Motor neuron (in vitro differentiated cells): ENCODE data around the gene DEFB131B. TPM values are rescaled to one million over a fixed set of nuclear protein-coding genes. Genes with fewer than 3 reads are reported as not detected.
"Not testable (repeated sequence)": the region's sequence is repeated elsewhere in the genome, so short reads cannot be mapped to it uniquely, and the experiment has no call there.

Experiments used
- ATAC-seq, 8 experiments: fragments of 200-7000 bp; cut with Tn5 transposase; replicated peaks in 6 of 8; 2 replicates each; pipeline ENCODE4 v1.8.0; 2021; ENCODE audit warnings: mild to moderate bottlenecking in 8 of 8, moderate library complexity in 8 of 8
- H3K27ac ChIP-seq, 2 donors: fragments of 250-450 bp; sonication (Bioruptor Pico); 2 replicates each; pipeline ENCODE4 v1.9.0; 2021; ENCODE audit warnings: antibody characterized with exemption in 2 of 2, mild to moderate bottlenecking in 2 of 2, moderate library complexity in 1 of 2
- H3K4me1 ChIP-seq, 2 donors: fragments of 250-450 bp; sonication (Bioruptor Pico); replicated peaks in 1 of 2; 2 replicates each; pipeline ENCODE4 v1.6.1; 2021; ENCODE audit warnings: antibody characterized with exemption in 2 of 2, mild to moderate bottlenecking in 2 of 2, moderate library complexity in 1 of 2
- H3K4me3 ChIP-seq, 5 donors: fragments of 250-450 bp; sonication (Bioruptor Pico); 2 replicates each; pipeline ENCODE4 v1.9.0; 2021; ENCODE audit warnings: antibody characterized with exemption in 5 of 5, mild to moderate bottlenecking in 5 of 5, moderate library complexity in 4 of 5
- WGBS, 10 experiments: fragments of 450-650 bp; shearing (Covaris generic); methylation state at CpG; one replicate each; pipeline ENCODE4 v1.0.0; 2022; 5-methylcytosine and 5-hydroxymethylcytosine counted together
- in situ Hi-C, 9 experiments: fragments of 400-800 bp; cut with MboI; loops; one replicate each; pipeline ENCODE4 v1.15.0; 2021; ENCODE audit warnings: low sequenced_read_pairs in 9 of 9, low pct_unique_long_range_greater_than_20kb in 2 of 9; ENCODE audit not compliant: unreplicated experiment in 9 of 9
- total RNA-seq, 8 experiments: library from RNA; unstranded; fragments of 300-600 nt; gene quantifications; 2 replicates each; pipeline versions ENCODE4 v1.2.3 to v1.2.4, GENCODE V29; 2022

The DEFB131B gene, protein sequence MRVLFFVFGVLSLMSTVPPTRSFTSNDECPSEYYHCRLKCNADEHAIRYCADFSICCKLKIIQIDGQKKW
- not detected for total RNA-seq

DNA sequence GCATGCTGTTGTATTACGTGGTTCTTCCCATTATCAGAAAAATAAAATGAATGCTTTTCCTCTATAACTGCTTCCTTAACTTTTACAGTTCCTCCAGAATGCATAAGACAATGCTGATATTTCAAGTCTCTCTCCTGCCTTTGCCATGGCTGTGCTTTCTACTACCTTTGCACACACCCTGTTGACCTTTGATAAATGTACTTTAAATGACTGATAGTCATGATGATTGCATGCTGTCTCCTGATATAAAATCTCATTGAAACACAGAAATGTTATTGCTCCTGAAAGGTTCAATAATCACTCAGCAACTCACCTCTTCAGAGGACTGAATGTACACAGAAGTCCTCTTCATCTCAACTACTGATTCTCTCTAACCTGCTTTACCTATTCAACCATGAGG lies at the start of gene DEFB131B:
DEFB131B (plus strand) TSS at position 395 of the 400 bp plus-strand sequence; CDS start at position 395, 0 bp downstream.
- 56 to 100% (median 88%) methylated on average over 1 of the region's 1 CpG for WGBS, 10 experiments
- H3K4me3 ChIP-seq, ATAC-seq, H3K4me1 ChIP-seq, H3K27ac ChIP-seq, in situ Hi-C loops: not testable (repeated sequence)

DNA sequence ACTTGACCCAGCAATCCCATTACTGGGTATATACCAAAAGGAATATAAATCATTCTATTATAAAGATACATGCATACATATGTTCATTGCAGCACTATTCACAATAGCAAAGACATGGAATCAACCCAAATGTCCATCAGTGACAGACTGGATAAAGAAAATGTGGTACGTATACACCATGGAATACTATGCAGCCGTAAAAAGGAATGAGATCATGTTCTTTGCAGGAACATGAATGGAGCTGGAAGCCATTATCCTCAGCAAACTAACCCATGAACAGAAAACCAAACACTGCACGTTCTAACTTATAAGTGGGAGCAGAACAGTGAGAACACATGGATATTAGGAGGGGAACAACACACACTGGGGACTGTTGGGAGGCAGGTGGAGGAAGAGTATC lies 49.0 kb upstream of the DEFB131B start:
- H3K4me3 ChIP-seq, ATAC-seq, H3K27ac ChIP-seq, in situ Hi-C loops, H3K4me1 ChIP-seq: not testable (repeated sequence)
- 40 to 100% (median 83%) methylated on average over 1 to 3 of the region's 3 CpGs; no CpG with 5 or more reads in 5 of the 10 experiments for WGBS, 10 experiments

DNA sequence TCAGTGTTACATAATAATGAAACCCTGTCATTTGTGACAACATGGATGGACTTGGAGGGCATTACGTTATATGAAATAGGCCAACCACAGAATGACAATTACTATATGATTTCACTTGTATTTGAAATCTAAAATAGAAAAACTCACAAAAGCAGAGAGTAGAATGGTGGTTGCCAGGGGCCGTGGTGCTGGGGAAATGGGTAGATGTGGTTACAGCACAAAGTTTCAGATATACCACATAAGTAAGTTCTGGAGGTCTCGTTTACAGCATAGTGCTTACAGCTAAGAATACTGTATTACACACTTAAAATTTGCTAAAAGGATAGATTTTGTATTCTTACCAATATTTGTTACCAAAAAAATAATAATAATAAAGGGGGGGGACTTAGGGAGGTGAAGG lies 48.6 kb upstream of the DEFB131B start:
- H3K27ac ChIP-seq, H3K4me3 ChIP-seq, in situ Hi-C loops, H3K4me1 ChIP-seq, ATAC-seq: not testable (repeated sequence)
- WGBS, 10 experiments: 17 to 100% (median 67%) methylated on average over 1 to 2 of the region's 3 CpGs; no CpG with 5 or more reads in 2 of the 10 experiments

DNA sequence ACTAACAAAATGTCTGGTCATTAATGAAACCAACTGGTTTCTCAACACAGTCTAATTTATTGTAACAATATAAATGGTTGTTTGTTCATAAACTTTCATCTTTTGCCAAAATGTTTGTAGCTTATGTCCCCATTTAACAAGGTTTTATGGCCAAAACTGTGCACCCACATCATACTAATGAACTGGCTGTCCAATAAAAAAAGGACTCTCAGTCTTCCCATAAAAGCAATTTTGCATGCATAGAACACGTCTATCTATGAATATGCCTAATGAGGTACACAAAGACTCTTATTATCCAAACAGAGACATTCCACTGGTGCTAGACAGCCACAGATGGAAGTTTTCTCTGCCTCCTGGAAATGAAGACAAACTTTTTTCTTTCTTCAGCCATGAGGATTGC lies 45.4 kb upstream of the DEFB131B start, which contains the start of gene DEFB108B:
DEFB108B (plus strand) TSS at position 390 of the 400 bp plus-strand sequence; CDS start at position 390, 0 bp downstream.
- in situ Hi-C loops, H3K4me1 ChIP-seq, H3K4me3 ChIP-seq, ATAC-seq, H3K27ac ChIP-seq: not testable (repeated sequence)
- no CpG with 5 or more reads among the region's 1 CpG for WGBS, 10 experiments

DNA sequence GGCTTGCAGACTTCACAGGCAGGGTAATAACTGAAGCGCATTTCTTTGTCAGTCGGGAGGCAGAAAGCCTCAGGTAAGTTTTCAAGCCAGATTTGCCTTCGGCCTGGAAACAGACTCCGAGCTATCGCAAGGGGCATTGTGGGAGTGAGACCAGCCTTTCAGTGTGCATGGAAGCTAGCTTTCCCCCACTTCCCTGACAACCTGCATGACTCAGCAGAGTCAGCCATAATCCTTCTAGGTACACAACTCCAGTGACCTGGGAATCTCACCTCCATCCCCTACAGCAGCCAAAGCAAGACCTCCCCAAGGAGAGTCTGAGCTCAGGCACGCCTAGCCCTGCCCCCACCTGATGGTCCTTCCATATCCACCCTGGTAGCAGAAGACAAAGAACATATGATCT lies 35.5 kb upstream of the DEFB131B start:
- H3K4me1 ChIP-seq, ATAC-seq, in situ Hi-C loops, H3K27ac ChIP-seq, H3K4me3 ChIP-seq: not testable (repeated sequence)
- 90 to 100% (median 100%) methylated on average over 1 to 2 of the region's 6 CpGs; no CpG with 5 or more reads in 7 of the 10 experiments for WGBS, 10 experiments

DNA sequence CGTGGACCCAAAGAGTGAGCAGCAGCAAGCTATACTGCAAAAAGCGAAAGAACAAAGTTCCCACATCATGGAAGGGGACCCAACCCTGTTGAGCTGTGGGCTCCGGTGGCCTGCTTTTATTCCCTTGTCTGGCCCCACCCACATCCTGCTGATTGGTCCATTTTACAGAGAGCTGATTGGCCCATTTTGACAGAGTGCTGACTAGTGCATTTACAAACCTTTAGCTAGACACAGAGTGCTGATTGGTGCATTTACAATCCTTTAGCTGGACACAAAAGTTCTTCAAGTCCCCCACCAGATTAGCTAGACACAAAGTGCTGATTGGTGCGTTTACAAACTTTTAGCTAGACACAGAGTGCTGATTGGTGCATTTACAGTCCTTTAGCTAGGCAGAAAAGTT lies 34.9 kb upstream of the DEFB131B start:
- H3K4me3 ChIP-seq, H3K27ac ChIP-seq, H3K4me1 ChIP-seq, ATAC-seq, in situ Hi-C loops: not testable (repeated sequence)
- 40 to 100% (median 100%) methylated on average over 1 to 2 of the region's 4 CpGs; no CpG with 5 or more reads in 5 of the 10 experiments for WGBS, 10 experiments

DNA sequence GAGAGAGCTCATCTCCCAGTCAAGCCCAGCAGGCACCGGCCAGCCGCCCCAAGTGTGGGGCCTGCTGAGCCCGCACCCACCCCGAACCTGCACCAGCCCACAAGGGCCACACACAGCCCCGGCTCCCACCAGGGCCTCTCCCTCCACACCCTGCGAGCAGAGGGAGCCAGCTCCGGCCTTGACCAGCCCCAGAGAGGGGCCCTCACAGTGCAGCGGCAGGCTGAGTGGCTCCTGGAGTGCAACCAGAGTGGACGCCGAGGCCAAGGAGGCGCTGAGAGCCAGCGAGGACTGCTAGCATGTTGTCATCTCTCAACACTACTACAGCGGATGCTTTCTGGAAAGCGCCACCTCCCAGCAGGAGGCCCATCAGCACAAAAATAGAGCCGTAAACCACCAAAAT lies 34.4 kb upstream of the DEFB131B start:
- no peak overlapping the region for H3K27ac ChIP-seq
- in situ Hi-C loops: no loop called here
- no peak overlapping the region for H3K4me3 ChIP-seq
- H3K4me1 ChIP-seq: no peaks in the 10 kb centered on the region
- no peak for ATAC-seq
- WGBS, 10 experiments: 40 to 90% (median 80%) methylated on average over 1 to 6 of the region's 15 CpGs; no CpG with 5 or more reads in 6 of the 10 experiments

DNA sequence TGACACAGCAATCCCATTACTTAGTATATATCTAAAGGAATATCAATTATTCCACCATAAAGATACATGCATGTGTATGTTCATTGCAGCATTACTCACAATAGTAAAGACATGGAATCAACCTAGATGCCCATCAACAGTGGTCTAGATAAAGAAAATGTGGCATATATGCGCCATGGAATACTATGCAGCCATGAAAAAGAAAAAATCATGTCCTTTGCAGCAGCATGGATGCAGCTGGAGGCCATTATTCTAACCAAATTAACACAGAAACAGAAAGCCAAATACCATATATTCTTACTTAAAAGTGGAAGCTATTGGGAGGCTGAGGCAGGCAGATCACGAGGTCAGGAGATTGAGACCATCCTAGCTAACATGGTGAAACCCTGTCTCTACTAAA lies 24.4 kb upstream of the DEFB131B start:
- in situ Hi-C loops, H3K4me3 ChIP-seq, H3K27ac ChIP-seq, ATAC-seq, H3K4me1 ChIP-seq: not testable (repeated sequence)
- 33 to 100% (median 75%) methylated on average over 1 to 2 of the region's 2 CpGs; no CpG with 5 or more reads in 5 of the 10 experiments for WGBS, 10 experiments

DNA sequence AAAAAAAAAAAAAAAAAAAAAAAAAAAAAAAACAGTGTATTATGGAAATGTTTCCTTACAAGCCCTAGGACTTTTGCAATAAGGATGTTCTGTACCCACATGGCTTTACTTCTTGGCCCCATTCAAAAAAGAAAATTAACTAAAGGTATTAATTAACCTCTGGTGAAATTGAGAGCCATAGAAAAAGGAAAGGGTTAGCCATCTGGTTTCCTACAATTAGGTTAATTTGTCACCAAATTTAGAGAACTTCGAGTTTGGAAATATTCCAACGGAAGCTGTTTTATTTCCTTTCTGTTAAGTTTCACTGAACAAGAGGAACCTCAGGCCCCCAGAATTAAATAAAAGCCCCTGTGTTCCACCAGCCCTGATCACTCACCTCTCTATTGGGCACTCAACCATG lies 22.4 kb upstream of the DEFB131B start:
- H3K4me1 ChIP-seq, H3K27ac ChIP-seq, ATAC-seq, H3K4me3 ChIP-seq, in situ Hi-C loops: not testable (repeated sequence)
- 33 to 93% (median 61%) methylated on average over 1 to 2 of the region's 2 CpGs; no CpG with 5 or more reads in 7 of the 10 experiments for WGBS, 10 experiments

DNA sequence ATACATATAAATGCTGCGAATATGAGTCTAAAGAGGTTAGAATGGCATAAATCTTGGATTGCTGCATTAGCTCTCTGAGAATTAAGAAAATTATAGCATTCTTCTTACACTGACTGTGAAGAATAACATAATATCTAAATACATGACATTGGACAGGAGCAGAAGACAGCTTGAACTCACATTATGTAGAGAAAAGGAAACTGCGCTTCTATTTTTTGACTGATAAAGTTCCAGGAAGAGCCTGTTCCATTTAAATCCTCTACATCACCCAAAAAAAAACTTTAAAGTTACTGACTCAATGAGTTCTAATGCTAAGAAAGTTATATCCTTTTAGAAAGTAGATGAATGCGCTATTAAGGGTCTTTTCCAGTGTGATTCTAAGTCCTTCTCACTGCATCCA lies 17.4 kb upstream of the DEFB131B start:
- H3K4me1 ChIP-seq, H3K27ac ChIP-seq, H3K4me3 ChIP-seq, in situ Hi-C loops, ATAC-seq: not testable (repeated sequence)
- WGBS, 10 experiments: 80 to 100% (median 98%) methylated on average over 1 to 3 of the region's 3 CpGs

DNA sequence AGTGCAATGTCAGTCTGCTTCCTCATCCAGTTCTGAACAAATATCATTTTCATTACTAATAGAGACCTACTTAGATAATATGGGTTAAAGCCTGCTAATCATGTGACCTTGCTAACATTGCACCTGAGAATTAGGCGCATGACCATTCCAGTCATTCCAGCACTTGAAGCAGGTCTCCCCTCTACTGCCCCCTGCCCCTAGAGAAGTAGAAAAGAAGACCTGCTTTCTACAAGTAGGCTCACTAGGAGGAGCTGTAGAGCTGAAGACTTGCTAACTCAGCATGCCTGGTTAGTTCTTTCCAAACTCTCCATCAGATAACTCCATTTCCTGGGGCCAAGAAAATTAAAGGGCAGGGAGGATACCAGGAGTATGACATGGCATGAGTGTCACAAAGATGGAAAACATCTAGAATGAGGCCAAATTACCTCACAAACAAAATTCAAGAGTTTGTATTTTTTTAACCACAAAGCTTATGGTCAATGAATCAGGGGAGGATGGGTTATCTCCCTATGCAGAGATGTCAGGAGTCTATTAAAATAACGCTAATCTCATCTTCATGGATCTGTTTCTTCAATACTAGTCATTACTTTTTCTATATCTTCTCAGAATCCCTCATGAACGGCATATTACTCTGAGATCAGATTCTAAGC lies 14.2 kb upstream of the DEFB131B start:
- H3K4me1 ChIP-seq, H3K4me3 ChIP-seq, in situ Hi-C loops, H3K27ac ChIP-seq: not testable (repeated sequence)
- 20 to 100% (median 88%) methylated on average over 1 to 2 of the region's 3 CpGs; no CpG with 5 or more reads in 1 of the 10 experiments for WGBS, 10 experiments
- ATAC-seq: peak in 5 of 8 experiments; percentile 62 to 99 (median 95)

DNA sequence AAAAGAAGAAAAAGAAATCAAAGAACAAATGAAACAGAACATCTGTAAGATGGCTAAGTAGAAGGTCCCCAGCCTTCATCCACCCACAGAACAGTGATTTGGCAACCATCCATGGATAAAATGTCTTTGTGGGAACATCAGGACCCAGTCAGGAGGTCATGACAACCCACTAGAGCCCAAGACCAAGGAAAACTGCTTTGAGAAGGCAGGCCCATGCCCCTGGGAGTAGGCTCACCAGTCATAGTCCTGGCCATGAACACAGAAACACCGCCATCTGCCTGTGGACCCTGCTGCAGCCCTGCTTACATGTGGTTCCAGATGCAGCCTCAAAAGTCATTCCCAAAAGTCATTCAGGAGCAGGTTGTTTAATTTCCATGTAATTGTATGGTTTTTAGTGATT lies 11.0 kb upstream of the DEFB131B start:
- H3K27ac ChIP-seq, H3K4me1 ChIP-seq, in situ Hi-C loops, H3K4me3 ChIP-seq: not testable (repeated sequence)
- ATAC-seq: peak in 1 of 8 experiments; percentile 30
- WGBS, 10 experiments: 100% methylated on average over 1 of the region's 1 CpG; no CpG with 5 or more reads in 8 of the 10 experiments

DNA sequence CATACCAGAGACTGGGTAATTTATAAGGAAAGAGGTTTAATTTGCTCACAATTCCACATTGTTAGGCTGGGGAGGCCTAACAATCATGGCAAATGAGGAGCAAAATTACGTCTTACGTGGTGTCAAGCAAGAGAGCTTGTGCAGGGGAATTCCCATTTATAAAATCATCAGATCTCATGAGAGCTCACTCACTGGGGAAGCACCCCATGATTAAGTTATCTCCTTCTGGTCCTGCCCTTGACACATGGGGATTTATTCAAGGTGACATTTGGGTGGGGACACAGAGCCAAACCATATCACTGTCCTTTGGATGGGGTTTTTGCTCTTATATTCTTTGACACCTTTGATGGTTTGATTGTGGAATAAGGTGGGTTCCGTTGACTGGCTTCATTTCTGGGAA lies 8.3 kb upstream of the DEFB131B start:
- ATAC-seq, H3K27ac ChIP-seq, H3K4me1 ChIP-seq, in situ Hi-C loops, H3K4me3 ChIP-seq: not testable (repeated sequence)
- 80 to 100% (median 100%) methylated on average over 1 to 3 of the region's 3 CpGs; no CpG with 5 or more reads in 3 of the 10 experiments for WGBS, 10 experiments

DNA sequence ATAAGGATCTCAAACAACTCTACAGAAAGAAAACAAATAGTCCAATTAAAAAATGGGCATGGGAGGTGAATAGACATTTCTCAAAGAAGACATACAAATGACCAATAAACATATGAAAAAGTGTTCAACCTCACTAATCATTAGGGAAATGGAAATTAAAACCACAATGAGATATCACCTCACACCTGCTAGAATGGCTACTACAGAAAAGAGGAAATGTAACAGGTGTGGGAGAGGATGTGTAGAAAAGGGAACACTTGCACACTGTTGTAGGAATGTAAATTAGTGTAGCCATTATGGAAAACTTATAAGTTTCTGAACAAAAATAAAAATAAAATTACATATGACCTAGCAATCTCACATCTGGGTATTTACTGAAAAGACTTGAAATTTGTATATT lies 7.6 kb upstream of the DEFB131B start:
- H3K4me1 ChIP-seq, H3K27ac ChIP-seq, H3K4me3 ChIP-seq, in situ Hi-C loops, ATAC-seq: not testable (repeated sequence)
